UCSD-AML1 (cell line): ENCODE data around the gene STX2.
"Not testable (repeated sequence)": the region's sequence is repeated elsewhere in the genome, so short reads cannot be mapped to it uniquely, and the experiment has no call there.

Source experiments
- DNase-seq: peaks from one replicate; lab custom pipeline; 2025; ENCODE audit not compliant: unreplicated experiment; lab: John Stamatoyannopoulos, UW

Gene STX2

DNA sequence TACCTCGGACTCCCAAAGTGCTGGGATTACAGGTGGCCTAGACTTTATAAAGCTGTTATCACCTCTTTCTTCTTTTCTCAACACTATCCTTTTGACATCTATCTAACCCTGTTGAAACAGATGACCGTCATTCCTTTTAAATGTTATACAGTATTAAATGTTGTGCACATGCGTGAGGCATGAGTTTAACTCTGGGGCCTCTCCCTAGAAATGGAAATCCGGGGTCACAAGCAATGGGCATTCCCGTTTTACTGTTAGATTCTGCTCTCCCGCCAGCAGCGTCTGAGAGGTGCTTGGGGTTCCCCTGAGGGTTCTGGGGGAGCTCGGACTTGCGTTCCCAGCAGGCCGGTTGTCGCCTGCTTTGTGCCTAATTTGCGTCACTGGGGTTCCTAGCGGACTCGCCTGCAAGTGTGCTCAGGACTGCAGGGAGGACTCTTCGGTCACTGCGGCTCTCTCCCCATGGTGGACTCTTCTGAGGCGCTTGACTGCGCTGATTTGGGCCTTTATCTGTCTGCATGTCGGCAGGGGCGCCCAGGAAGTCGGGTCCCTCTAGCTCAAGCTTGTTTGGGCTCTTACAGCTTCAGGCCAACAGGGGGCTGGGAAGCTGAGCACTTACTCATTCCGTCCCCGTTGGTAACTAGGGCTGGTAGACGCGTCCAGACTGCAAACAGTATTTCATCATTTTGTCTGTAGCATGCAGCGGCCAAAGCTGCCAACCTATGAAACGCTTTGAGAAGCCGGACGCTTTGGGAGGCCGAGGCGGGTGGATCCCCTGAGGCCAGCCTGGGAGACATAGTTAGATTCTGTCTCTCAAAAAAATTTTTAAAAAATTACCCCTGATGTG is 31.6 kb upstream of the STX2 start:
- DNase-seq: peak; percentile 55

DNA sequence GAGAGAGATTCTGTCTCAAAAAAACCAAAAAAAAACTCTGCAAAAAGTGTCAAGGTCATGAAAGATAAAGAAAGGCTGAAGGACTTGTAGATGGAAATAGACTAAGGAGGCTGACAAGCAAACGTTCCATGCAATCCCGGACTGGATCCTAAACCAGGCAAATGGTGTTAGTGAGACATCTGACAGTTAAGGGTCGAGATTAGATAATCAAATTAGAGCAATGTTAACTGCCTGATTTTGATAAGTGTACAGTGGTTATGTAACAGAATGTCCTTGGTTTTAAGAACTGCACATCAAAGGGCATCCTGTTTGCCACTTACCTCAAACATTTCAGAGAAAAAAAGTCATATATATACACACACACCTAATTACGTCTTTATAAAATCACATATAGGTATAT is 29.4 kb upstream of the STX2 start:
- no peak for DNase-seq

DNA sequence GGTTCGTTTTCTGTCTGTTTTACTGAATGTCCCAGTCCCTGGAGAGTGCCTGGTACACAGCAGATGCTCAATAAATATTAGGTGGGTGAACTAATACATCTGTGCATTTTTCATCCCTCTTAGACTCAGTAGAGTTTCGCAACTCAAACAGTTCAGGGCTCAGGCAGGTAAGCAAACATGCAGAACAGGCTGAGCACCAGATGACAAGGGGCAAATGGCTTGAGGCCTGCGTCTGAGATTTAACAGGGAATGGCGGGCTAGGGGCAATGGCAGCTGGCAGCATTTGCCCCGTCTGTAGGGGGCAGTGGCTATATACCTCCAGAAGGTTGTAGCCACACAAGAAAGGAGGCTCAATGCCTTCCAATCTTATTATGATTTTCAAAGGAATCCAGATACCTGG is 24.2 kb upstream of the STX2 start:
- no peak for DNase-seq

DNA sequence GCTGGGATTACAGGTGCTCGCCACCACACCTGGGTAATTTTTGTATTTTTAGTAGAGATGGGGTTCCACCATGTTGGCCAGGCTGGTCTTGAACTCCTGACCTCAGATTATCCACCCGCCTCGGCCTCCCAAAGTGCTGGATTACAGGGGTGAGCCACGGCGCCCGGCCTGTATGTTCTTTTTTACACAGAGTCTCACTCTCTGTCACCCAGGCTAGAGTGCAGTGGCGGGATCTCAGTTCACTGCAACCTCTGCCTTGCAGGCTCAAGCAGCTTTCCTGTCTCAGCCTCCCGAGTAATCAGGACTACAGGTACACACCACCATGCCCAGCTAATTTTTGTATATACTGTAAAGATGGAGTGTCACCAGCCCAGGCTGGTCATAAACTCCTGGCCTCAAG is 23.7 kb upstream of the STX2 start:
- not testable (repeated sequence) for DNase-seq

DNA sequence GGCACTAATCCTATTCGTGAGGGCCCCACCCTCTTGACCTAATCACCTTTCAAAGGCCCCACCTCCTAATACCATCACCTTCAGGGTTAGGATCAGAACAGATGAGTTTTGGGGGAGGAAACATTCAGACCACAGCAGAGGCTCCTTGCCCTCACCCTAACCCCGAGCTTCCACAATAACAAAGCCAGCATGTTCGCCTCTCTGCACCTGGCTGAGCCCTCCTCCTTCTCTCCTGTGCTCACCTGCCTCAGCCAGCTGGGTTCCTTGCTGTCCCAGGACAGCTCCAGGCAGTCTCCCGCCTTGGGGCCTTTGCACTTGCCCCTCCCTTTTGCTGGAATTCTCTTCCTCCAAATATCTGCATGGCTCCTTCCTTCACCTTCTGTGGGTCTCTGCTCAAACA is 23.1 kb upstream of the STX2 start:
- DNase-seq: no peak

DNA sequence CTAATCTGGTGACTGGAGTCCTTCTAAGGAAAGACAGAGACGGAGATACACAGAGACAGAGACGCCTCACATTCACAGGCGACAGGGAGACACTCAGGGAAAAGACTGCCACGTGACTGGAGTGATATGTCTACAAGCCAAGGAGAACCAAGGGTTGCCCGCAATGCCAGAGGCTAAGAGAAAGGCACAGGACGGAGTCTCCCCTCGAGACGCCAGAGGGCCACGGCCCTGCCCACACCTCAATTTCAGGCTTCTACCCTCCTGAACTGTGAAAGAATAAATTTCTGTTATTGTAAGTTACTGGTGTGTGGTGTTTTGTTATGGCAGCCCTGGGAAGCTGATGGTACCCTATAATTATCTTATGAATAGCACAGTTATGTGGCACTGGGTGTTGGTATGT is 21.3 kb upstream of the STX2 start:
- DNase-seq: no peak

DNA sequence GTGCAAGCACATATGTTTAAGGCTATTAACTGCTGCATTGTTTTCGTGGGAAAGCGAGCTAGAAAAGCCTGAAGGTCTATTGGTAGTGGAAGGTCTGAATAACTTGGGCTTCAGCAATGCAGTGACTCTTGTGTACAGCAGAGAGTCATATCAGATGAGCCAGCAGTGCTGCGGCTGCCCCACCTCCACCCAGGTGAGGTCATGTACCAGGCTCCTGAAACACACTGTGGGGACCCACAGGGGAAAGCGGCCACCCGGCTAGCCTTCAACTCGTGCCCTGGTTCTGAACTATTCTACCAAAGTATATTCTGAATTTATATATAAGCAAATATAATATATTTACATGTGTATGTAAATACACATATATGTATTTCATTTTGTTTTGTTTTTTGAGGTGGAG is 20.1 kb upstream of the STX2 start:
- DNase-seq: no peak

DNA sequence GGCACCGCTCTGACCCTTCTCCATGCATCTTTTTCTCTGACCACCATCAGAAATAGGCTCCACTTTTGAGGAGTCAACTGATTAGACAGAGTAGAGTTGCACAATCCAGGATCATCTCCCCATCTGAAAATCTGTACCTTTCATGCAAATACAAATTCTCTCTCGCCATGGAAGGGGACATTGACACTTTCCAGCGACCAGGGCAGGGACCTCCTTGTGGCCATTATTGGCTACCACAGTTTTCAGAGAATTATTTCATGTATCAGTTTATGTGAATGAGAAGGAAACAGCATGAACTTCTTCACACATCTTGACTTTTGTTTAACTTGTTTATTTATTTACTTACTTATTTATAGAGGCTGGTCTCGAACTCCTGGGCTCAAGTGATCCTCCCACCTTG is 19.0 kb upstream of the STX2 start:
- DNase-seq: no peak

DNA sequence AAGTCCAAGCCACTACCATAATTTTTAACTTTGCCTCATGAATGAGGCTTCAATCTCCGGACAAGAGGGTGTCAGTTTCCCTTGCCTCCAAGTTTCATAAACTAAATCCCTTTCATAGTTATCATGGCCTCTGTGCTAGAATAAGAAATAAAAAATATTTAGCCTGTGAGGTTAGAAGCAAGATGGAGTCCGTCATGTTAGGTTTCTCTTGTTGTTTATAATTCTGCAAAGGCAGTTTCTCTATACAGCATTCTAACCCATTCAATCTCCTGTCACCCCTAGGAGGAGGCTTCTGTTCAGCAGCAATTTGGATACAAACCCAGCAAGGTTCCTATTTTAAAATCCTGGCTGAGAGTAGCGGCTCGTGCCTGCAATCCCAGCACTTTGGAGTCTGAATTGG is 17.0 kb upstream of the STX2 start:
- no peak for DNase-seq

DNA sequence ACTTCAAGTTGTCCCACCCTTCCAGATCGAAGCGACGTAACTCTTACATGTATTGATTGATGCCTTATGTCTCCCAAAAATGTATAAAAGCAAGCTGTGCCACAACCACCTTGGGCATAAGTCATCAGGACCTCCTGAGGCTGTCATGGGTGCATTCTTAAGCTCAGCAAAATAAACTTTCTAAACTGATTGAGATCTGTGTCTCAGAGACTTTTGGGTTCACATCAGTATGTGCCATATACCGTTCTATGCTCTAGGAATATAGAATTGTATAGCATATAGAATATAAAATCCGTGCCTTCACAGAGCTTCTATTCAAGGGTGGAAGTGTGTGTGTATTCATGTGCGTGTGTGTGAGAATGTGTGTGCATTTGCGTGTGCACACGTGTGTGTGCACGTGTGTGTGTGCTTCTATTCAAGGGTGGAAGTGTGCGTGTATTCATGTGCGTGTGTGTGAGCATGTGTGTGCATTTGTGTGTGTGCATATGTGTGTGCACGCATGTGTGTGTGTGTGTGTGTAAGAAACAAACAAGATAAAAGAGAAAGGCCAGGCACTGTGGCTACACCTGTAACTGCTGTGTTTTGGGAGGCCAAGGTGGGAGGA is 11.5 kb upstream of the STX2 start:
- no peak for DNase-seq

DNA sequence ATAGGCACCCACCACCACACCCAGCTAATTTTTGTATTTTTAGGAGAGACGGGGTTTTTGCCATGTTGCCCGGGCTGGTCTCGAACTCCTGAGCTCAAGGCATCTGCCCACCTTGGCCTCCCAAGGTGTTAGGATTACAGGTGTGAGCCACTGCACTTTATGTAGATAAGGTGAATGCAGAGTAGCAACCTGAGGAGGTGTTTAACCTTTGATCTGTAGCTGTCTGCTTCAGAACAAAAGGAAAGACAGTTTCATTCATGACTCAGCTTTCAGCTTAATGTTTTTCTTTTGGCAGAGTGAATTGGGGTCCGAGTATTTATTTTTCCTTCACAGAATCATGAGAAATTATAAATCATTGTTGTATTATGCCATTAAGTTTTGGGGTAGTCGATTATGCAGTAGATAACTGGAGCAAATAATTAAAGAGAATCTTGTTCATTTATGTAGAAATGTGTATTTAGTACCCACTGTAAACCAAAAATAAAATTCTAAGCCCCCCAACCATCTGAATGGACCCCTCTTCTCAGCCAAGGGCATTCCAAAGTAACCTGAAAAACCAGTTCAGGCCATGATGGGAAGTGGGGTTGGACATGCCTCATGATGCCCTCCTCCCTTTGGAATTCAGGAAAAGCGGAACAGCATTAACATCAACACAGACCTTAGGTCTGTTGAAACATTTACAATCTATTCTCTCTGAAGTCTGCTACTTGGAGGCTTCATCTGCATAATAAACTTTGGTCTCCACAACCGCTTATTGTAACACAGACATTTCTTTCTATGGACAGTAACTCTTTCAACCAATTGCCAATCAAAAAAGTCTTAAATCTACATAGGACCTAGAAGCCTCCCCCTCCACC is 10.7 kb upstream of the STX2 start:
- no peak for DNase-seq

DNA sequence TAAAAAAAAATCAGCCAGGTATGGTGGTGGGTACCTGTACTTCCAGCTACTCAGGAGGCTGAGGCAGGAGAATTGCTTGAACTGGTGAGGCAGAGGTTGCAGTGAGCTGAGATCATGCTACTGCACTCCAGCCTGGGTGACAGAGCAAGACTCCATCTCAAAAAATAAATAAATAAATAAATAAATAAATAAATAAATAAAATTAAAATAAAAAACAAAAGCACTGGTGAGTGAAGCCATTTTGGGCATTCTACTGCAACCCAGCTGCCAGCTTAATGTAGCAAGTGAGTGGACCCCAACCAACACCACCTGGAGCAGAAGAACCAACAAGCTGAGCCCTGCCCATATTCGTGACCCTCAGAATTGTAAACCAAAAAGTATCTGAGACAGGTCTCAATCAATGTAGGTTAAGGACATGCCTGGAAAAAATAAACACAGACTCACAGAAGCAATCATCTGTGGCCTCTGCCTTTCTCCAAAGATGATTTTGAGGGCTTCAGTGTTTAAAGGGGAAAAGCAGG is 9.8 kb upstream of the STX2 start:
- not testable (repeated sequence) for DNase-seq

DNA sequence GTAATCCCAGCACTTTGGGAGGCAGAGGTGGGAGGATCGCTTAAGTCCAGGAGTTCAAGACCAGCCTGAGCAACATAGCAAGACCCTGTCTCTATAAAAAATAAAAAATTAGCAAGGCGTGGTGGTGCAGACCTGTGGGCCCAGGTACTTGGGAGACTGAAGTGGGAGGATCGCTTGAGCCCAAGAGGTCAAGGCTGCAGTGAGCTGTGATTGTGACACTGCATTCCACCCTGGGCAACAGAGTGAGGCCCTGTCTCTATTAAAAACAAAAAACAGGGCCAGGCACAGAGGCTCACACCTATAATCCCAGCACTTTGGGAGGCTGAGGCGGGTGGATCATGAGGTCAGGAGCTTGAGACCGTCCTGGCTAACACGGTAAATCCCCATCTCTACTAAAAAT is 9.1 kb upstream of the STX2 start:
- DNase-seq: not testable (repeated sequence)

DNA sequence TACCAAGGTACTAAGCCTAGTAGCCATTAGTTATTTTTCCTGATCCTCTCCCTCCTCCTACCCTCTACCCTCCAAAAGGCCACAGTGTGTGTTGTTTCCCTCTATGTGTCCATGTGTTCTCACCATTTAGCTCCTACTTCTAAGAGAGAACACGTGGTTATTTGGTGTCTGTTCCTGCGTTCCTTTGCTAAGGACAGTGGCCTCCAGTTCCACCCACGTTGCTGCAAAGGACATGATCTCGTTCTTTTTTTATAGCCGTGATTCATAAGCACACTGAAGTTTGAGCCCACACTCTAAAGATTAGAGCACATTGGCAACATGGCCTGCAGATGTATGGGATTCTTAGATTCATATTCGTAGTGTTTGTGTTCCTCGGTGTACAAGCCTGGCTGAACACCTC is 8.1 kb upstream of the STX2 start:
- DNase-seq: no peak

DNA sequence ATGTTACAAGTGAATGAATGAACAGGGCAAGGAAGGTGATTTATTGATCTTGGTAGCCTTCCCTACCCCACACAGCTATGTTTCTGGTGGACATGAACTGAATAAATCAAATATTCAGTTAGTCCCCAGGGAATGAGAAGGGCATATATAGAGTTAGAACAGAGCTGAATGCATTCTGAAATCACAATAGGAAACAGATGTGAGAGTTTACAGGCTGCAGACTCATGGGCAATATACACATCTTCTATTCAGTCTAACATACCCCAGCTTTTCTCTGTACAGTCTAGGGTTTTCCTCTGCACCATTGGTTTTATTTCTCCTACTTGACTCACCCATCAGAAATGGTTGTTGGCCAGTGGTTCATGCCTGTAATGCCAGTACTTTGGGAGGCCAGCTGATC is 7.3 kb upstream of the STX2 start:
- DNase-seq: no peak

DNA sequence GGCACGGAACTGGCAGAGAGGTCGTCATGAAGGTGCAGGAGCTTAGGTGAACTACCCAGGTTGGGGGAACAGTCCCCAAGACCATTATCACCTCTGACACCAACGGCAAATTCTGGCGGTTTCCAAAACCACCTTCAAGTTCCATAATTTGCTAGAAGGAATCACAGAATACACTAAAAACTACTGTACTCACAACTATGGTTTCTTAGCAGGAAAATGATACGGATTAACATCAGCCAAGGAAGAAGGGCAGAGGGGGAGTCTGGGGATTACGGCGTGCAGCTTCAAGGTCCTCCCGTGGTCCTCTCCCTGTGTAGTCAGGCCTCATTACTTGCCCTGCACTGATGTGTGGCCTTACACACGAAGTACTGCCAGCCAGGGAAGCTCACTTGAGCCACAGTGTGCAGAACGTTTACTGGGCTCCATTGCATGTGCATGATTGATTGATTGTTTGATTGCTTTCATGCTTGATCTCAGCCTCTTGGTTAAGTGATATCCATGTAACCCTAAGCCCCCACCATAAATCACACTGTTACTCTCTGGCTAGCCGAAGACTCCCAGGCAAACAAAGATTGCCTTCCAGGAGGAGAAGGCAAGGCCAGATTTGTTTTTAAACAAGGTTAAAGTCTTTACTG is 837 bp upstream of the STX2 start:
- DNase-seq: no peak

DNA sequence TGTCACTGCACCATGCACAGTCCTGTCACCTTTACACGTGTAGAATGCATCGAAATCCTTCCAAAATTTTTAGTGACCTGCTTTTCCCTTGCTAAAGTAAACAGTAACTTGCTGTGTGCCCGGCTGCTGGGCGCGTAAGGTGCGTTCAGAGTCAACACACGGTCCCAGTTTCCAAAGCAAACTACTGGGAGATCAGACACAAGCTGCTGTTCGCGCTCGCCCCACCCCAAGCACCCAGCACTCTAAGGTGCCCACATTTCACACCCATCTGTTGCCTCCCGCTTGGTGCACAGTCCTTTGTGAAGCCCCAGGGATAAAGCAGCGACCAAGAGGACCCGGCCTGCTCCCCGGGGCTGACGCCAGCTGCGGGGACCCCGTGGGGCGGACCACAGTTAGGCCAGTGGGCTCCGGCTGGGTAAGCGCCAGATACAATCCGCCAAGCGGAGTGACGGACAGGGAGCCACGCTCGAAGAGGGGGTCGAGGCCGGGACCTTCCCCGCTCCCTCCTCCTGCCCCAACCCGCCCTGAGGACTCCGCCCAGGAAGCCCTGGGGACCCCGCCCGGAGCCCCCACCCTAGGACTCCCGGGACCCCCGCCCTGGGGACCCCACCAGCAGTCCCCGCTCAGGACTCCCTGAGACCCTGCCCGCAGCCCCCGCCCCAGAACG is 633 bp downstream of the STX2 start:
- no peak for DNase-seq

DNA sequence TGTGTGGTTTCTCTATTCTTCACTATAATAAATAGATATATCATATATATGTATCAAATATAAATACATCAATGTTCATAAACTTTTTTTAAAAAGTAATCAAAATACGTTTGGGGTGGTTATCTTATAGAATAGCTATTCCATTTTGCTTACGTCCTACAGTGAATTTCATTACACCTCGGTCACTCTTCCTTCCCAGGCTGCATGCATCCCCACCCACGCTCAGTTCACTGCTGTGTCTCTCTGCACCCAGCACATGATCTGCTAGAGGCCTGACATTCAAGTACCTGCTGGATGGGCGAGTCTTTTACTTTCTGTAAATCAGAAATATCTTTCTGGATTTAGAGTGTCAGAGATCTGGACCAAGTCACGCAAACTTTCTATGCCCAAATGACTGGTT is 3.6 kb downstream of the STX2 start:
- DNase-seq: no peak

DNA sequence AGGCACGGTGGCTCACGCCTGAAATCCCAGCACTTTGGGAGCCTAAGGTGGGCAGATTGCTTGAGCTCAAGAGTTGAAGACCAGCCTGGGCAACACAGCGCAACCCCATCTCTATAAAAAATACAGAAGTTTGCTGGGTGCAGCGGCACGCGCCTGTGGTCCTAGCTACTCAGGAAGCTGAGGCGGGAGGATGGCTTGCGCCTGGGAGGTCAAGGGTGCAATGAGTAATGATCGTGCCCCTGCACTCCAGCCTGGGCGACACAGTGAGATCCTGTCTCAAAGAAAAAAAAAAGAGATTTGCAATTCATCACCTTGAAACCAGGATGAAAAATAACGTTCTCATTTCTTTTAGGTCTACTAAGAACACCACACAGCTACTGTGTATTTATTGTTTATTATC is 4.0 kb downstream of the STX2 start:
- peak; percentile 57 for DNase-seq

DNA sequence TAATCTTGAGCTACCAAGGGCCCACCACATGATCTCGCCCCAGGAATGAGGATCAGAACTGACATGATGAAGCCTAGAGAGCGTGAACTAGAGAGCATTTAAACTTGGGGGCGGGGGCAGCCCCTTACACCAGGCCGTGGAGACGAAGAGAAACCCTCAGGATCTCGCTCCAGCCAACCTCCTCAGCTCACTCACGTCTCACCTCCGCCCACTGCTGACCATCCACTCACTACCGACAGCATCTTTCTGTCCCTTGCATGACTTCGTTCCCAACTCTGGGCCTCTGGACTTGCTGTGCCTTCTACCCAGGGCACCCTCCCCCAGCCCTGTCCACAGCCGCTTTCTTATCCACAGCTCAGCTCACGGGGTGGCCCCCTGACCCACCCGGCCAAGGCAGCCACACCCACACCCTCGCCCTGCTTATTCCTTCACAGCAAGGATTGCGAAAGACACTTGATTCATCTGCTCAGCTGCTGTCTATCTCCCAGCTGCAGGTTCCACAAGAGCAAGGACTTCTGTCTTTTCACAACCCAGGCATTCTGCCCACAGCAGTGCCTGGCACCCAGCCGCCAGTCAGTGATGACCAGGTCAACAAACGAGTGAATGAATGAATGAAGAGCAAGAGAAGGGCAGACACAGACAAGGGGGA is 6.4 kb downstream of the STX2 start:
- no peak for DNase-seq
